HG02943 (cell line): ENCODE measurements around the gene CLNK.
A peak's percentile ranks its signal among the peaks of the same experiment; 100 is the strongest.

Source experiments
- ATAC-seq: cut with Tn5 transposase; IDR thresholded peaks from one replicate; pipeline ENCODE4 v1.9.1; 2021; ENCODE audit warnings: mild to moderate bottlenecking, low read depth, moderate library complexity; ENCODE audit not compliant: unreplicated experiment

CLNK gene

GRCh38 chr4:10684631-10685030, at the start of gene CLNK:
CLNK (minus strand) TSS chr4:10684768; CDS start chr4:10667869, 16,899 bp downstream.
- peak; percentile 92 for ATAC-seq

- ATAC-seq: no peak
Observed at GRCh38 chr4:10733481-10734062, 49.0 kb upstream of the CLNK start.

GRCh38 chr4:10732914-10733415, 48.4 kb upstream of the CLNK start:
- no peak for ATAC-seq

GRCh38 chr4:10732235-10732913, 47.8 kb upstream of the CLNK start:
- no peak for ATAC-seq

GRCh38 chr4:10731690-10732089, 47.1 kb upstream of the CLNK start:
- ATAC-seq: no peak

GRCh38 chr4:10731162-10731561, 46.6 kb upstream of the CLNK start:
- no peak for ATAC-seq

GRCh38 chr4:10730590-10730989, 46.0 kb upstream of the CLNK start:
- peak; percentile 52 for ATAC-seq

- peak; percentile 47 for ATAC-seq
Observed at GRCh38 chr4:10730019-10730418, 45.5 kb upstream of the CLNK start.

- no peak for ATAC-seq
Observed at GRCh38 chr4:10729366-10729765, 44.8 kb upstream of the CLNK start.

GRCh38 chr4:10728016-10728415, 43.4 kb upstream of the CLNK start:
- no peak for ATAC-seq

- no peak for ATAC-seq
Observed at GRCh38 chr4:10727140-10727880, 42.7 kb upstream of the CLNK start.

GRCh38 chr4:10722957-10723356, 38.4 kb upstream of the CLNK start:
- ATAC-seq: peak; percentile 96

GRCh38 chr4:10721616-10722015, 37.0 kb upstream of the CLNK start:
- ATAC-seq: no peak

GRCh38 chr4:10716163-10716562, 31.6 kb upstream of the CLNK start:
- ATAC-seq: no peak

GRCh38 chr4:10715696-10716095, 31.1 kb upstream of the CLNK start:
- no peak for ATAC-seq

- no peak for ATAC-seq
Observed at GRCh38 chr4:10715135-10715534, 30.6 kb upstream of the CLNK start.

- no peak for ATAC-seq
Observed at GRCh38 chr4:10713591-10713990, 29.0 kb upstream of the CLNK start.

- ATAC-seq: no peak
Observed at GRCh38 chr4:10706236-10706635, 21.7 kb upstream of the CLNK start.

GRCh38 chr4:10704430-10704810, 19.9 kb upstream of the CLNK start:
- ATAC-seq: no peak

- no peak for ATAC-seq
Observed at GRCh38 chr4:10703766-10704429, 19.3 kb upstream of the CLNK start.

- no peak for ATAC-seq
Observed at GRCh38 chr4:10703156-10703555, 18.6 kb upstream of the CLNK start.
